NB4 (cell line): ENCODE measurements around the gene PBXIP1.

ENCODE experiments used
- MAX ChIP-seq: IDR thresholded peaks from 2 replicates; pipeline ENCODE4 v1.6.1; 2011; ENCODE audit warnings: low read depth, low read length
- MYC ChIP-seq: IDR thresholded peaks from 2 replicates; pipeline ENCODE4 v1.6.1; 2011; ENCODE audit warnings: low read depth, low read length
- POLR2A ChIP-seq: IDR thresholded peaks from 2 replicates; pipeline ENCODE4 v1.6.1; 2011; ENCODE audit warnings: mild to moderate bottlenecking; ENCODE audit not compliant: insufficient read length; ENCODE audit errors: extremely low read depth
- TF ChIP-seq, protein P1 (sequence below): IDR thresholded peaks from one replicate; pipeline ENCODE4 v1.5.1; 2012; ENCODE audit warnings: low read depth, low read length

GRCh38 chr1:154945962-154946850 is 9.7 kb downstream of the PBXIP1 start:
- TF ChIP-seq, protein P1, sequence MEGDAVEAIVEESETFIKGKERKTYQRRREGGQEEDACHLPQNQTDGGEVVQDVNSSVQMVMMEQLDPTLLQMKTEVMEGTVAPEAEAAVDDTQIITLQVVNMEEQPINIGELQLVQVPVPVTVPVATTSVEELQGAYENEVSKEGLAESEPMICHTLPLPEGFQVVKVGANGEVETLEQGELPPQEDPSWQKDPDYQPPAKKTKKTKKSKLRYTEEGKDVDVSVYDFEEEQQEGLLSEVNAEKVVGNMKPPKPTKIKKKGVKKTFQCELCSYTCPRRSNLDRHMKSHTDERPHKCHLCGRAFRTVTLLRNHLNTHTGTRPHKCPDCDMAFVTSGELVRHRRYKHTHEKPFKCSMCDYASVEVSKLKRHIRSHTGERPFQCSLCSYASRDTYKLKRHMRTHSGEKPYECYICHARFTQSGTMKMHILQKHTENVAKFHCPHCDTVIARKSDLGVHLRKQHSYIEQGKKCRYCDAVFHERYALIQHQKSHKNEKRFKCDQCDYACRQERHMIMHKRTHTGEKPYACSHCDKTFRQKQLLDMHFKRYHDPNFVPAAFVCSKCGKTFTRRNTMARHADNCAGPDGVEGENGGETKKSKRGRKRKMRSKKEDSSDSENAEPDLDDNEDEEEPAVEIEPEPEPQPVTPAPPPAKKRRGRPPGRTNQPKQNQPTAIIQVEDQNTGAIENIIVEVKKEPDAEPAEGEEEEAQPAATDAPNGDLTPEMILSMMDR = no peak
- TF ChIP-seq POLR2A (no peak), MAX (no peak), MYC (no peak)
